HG03159 (cell line): Measurements from ENCODE around the gene SAMD14.
"Not testable (repeated sequence)": the region's sequence is repeated elsewhere in the genome, so short reads cannot be mapped to it uniquely, and the experiment has no call there.

Experiments used
- ATAC-seq: cut with Tn5 transposase; IDR thresholded peaks from one replicate; pipeline ENCODE4 v1.9.1; 2021; ENCODE audit warnings: mild to moderate bottlenecking, moderate library complexity; ENCODE audit not compliant: unreplicated experiment

Gene SAMD14

GRCh38 chr17:50079334-50080095 is 50.4 kb downstream of the SAMD14 start:
- ATAC-seq = no peak

DNA sequence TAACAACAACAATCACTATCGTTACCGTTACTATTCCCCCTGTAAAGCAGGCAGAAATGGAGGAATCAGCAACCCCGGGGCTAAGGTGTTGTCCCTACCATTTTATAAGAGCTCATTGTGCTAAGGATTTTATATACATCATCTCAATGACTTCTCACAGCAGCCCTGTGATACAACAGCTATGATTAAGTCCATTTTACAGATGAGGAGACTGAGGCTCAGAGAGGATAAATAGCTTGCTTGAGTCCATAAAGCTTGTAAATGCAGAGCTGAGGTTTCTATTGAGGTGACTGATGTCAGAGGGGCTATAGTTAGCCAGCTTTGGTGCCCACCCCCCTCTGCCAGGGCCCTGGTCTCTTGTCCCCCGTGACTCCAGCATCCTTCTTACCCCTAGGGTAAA is 51.5 kb downstream of the SAMD14 start:
- ATAC-seq = no peak

GRCh38 chr17:50076591-50077235 is 53.2 kb downstream of the SAMD14 start:
- ATAC-seq = no peak

DNA sequence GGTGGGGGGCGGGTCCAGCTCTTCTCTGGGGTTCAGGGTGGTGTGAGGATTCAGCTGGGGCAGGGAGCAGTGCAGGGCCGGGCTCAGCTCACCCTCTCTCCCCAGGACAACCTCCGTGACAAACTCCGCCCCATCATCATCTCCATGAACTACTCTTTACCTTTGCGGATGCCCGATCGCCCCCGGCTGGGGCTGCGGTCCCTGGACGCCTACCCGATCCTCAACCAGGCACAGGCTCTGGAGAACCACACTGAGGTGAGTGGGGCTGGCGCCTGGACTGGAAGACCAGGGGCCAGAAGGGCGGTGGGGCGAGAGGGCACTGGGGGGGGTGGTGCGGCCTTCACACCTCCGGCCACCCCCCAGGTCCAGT is 53.8 kb downstream of the SAMD14 start:
- no peak for ATAC-seq

- ATAC-seq = no peak
Observed at GRCh38 chr17:50075446-50076032, 54.4 kb downstream of the SAMD14 start.

DNA sequence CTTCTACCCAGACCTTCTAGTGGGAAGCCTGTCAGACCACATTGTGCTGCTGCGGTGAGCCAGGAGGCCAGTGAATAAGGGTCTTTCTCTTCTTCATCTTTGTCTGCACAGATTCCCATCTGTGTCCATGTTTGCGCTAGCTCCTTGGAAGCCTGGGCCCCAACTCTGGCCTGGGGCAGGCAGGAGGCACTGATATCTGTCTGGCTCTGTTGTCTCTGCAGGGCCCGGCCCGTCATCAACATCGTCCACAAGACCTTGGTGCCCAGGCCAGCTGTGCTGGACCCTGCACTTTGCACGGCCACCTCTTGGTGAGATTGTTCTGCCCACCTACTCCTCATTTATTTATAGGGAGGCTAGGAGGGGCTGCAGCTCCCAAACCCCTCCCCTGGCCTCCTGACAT is 55.7 kb downstream of the SAMD14 start:
- no peak for ATAC-seq

- ATAC-seq = no peak
Observed at GRCh38 chr17:50072925-50073324, 57.0 kb downstream of the SAMD14 start.

- ATAC-seq = no peak
Observed at GRCh38 chr17:50072130-50072529, 57.8 kb downstream of the SAMD14 start.

GRCh38 chr17:50071692-50072091 is 58.3 kb downstream of the SAMD14 start:
- no peak for ATAC-seq

DNA sequence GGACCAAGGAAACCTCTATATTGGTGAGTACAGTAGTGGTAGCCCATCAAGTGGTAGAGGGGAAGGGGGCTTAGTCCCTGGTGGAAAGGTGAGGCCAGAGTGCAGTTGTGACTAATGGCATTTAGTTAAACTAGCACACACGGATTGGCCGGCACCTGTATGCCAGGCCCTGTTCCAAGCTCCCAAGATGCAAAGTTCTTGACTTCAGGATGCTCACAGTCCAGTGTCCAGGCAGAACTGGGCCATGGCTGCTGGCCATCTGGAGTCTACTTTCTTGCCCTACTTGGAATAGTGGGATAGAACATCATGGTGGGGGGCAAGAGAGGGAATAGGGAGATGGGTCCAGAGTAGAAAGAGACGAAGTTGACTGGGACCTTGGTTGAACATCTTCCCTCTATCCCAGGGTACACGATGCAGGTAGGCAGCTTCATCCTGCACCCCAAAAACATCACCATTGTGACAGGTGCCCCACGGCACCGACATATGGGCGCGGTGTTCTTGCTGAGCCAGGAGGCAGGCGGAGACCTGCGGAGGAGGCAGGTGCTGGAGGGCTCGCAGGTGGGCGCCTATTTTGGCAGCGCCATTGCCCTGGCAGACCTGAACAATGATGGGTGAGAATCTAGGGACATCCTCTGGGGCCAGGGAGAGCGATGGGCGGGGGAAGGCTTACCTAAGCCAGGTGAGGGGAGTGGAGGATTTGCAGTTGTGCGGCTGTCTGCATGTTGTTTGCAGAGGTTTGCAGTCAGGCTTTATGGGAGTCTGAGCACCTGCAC is 58.9 kb downstream of the SAMD14 start:
- no peak for ATAC-seq

GRCh38 chr17:50067996-50068395 is 62.0 kb downstream of the SAMD14 start:
- no peak for ATAC-seq

GRCh38 chr17:50066995-50067394 is 63.0 kb downstream of the SAMD14 start:
- no peak for ATAC-seq

DNA sequence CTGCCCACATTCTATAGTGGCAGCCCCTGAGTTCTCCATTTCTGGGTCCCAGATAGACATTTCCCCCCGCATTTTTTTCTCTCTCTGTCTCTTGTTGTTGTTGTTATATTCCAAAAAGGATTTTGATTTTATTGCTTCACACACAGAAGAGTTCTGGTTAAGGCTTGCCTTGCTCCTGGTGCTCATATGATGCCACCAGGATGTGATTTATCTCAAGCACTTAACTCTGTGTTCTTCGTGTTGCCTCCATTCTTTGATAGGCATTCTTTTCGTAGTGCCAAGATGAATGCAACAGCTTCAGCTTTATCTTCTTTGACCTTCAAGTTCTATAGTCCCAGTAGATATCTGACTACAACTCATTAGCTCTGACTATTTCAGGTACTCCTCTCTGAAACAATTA is 64.9 kb downstream of the SAMD14 start:
- no peak for ATAC-seq

DNA sequence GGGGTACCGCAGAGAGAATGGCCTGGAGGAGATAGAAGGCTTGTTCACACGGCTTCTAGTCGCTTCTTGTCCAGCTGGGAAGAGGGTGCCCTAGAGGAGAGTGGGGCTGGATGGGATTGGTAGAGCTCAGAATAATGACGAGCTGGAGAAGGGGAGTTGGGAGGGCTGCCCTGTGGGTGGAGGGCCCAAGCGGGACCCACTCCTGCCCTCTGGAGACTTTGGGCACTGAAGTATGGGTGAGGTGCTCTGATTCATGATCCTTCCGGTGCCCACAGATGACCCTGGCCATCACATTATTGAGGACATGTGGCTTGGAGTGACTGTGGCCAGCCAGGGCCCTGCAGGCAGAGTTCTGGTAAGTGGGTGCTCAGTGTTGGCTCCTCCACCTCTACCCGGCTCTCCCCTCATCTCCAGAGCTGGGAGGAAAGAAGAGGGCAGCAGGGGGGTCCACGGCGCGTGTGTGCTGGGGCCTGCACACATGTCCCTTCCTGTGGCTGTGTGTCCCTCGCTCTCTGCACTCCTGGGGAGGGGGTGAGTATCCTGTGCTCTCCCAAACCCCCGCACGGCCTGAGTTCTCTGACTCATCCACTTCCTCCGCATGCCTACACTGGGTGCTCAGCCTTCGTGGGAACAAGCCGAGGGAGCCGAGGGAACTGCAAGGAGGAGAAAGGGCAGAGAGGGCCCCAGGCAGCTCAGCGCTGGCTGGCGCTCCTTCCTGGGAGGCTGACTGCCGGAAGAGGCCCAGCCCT is 65.5 kb downstream of the SAMD14 start:
- ATAC-seq = no peak

DNA sequence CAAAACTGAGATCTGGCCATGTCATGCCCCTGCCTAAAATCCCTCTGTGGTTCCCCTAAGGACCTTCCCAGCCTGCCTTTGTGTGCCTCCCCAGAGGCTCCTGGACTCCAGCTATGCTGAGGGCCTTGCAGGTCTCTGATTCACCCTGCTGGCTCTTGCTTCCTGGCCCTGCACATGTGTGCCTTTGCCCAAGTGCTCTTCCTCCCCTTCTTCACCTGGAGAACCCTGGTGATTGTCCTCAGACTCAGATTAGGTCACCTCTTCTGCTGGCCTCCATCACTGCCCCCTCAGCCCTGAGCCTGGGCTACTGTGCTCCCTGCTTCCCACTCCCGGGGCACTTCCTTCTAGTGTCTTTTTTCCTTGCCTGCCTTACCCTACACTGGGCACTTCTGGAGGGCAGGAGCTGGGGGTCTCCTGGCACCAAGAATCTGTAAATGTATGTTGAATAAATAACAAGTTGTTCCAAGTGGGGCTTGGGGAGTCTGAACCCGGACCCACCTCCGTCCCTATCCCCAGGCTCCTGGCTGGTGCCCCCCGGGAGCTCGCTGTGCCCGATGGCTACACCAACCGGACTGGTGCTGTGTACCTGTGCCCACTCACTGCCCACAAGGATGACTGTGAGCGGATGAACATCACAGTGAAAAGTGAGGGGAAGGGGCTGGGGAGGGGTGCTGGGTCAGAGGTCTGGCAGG is 66.3 kb downstream of the SAMD14 start:
- no peak for ATAC-seq

DNA sequence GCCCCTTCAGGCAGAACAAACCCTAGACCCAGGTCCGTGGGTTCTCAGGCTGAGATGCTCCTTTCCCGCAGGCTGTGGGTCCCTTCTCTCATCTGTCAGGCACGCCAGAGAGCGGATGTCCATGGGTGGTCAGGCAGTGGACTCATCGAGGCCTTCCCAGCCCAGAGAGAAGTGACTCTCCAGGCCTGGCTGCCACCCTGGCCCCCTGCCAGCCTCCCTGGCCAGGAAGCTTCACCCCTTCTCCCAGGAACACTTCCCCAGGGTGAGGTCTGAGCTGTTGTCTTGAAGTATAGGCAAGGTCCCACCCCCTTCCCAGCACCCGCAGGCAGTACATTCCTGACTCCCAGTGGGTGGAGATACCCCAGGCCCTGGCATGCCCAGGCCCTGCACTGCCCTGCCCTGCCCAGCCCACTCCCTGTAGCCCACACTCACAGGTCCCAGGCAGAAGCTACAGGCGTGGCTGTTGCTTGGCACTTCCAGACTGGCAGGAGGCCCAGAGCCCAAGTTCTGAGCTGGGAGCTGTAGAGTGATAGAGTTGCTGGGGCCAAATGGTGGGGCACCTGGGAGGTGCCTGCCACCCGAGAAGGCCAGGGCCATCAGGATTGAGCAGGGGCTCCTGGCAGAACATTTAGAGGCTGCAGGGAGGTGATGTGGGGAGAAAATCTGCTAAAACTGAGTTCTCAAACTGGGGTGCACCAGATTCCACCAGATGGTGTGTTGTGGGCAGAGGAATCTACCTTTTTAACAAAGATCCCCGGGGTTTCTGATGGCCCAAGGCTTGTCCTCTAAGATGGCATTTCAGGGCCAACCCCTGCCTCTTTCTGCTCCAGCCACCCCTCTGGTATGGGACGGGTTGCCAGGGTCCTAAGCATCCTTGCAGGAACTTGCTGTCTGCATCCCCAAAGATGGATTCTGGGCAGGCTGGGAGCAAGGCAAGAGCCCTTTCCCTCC is 67.4 kb downstream of the SAMD14 start:
- no peak for ATAC-seq

- not testable (repeated sequence) for ATAC-seq
Observed at GRCh38 chr17:50061713-50062045, 68.3 kb downstream of the SAMD14 start.

- no peak for ATAC-seq
Observed at GRCh38 chr17:50060951-50061712, 68.8 kb downstream of the SAMD14 start.
